DND-41 (cell line): ENCODE measurements around the gene VAPA.

Experiments
- ATAC-seq: fragments of 200-7000 bp; cut with Tn5 transposase; 3 replicates; pipeline ENCODE4 v1.9.1; 2021; ENCODE audit warnings: low read depth; ENCODE audit not compliant: insufficient read depth
- DNase-seq: peaks from one replicate; pipeline ENCODE4 v3.0.0-alpha.2; 2020
- H2AFZ ChIP-seq: 2 replicates; pipeline ENCODE4 v1.6.0; 2012; ENCODE audit warnings: low read depth, low read length
- H3K27ac ChIP-seq: 2 replicates; pipeline ENCODE4 v1.5.1; 2012; ENCODE audit warnings: low read length, inconsistent platforms
- H3K27me3 ChIP-seq: fragments of 200-600 bp; sonication (generic); 2 replicates; pipeline ENCODE4 v1.6.0; 2012; ENCODE audit warnings: low read length, mild to moderate bottlenecking, inconsistent platforms; ENCODE audit not compliant: insufficient read depth, poor library complexity
- H3K36me3 ChIP-seq: 2 replicates; pipeline ENCODE4 v1.5.1; 2012; ENCODE audit warnings: low read length, inconsistent platforms; ENCODE audit not compliant: insufficient read depth
- H3K4me1 ChIP-seq: 2 replicates; pipeline ENCODE4 v1.5.1; 2012; ENCODE audit warnings: mild to moderate bottlenecking, low read length; ENCODE audit not compliant: insufficient read depth
- H3K4me2 ChIP-seq: 2 replicates; pipeline ENCODE4 v1.6.0; 2012; ENCODE audit warnings: mild to moderate bottlenecking, moderate library complexity, low read length, inconsistent platforms; ENCODE audit not compliant: insufficient read depth
- H3K4me3 ChIP-seq, 2 experiments: fragments of 200-600 bp in 1 of 2; shearing (Covaris generic) in 1 of 2; 2 replicates each; pipeline ENCODE4 v1.5.1; 2012 to 2016; ENCODE audit warnings: inconsistent platforms in 2 of 2, low read length in 2 of 2, mild to moderate bottlenecking in 2 of 2, low read depth in 1 of 2, moderate library complexity in 1 of 2
- H3K79me2 ChIP-seq: 2 replicates; pipeline ENCODE4 v1.6.0; 2012; ENCODE audit warnings: low read length, inconsistent platforms; ENCODE audit not compliant: insufficient read depth
- H3K9ac ChIP-seq: 2 replicates; pipeline ENCODE4 v1.6.0; 2012; ENCODE audit warnings: low read depth, mild to moderate bottlenecking, inconsistent platforms, low read length, moderate library complexity
- H3K9me3 ChIP-seq: 2 replicates; pipeline ENCODE4 v1.5.1; 2012; ENCODE audit warnings: low read length, moderate library complexity, mild to moderate bottlenecking, inconsistent platforms; ENCODE audit not compliant: insufficient read depth, severe bottlenecking
- H4K20me1 ChIP-seq: 2 replicates; pipeline ENCODE4 v1.6.0; 2012; ENCODE audit warnings: low read length; ENCODE audit not compliant: insufficient read depth
- EZH2 ChIP-seq: IDR thresholded peaks from 3 replicates; pipeline ENCODE4 v1.6.1; 2012; ENCODE audit warnings: borderline replicate concordance, low read depth, mild to moderate bottlenecking, moderate library complexity, low read length, inconsistent platforms; ENCODE audit not compliant: severe bottlenecking
- TF ChIP-seq, protein P1 (sequence below): IDR thresholded peaks from 2 replicates; pipeline ENCODE4 v1.5.1; 2012; ENCODE audit warnings: borderline replicate concordance, low read length, moderate library complexity, mild to moderate bottlenecking; ENCODE audit not compliant: poor library complexity, severe bottlenecking; ENCODE audit errors: extremely low read depth

VAPA gene

DNA sequence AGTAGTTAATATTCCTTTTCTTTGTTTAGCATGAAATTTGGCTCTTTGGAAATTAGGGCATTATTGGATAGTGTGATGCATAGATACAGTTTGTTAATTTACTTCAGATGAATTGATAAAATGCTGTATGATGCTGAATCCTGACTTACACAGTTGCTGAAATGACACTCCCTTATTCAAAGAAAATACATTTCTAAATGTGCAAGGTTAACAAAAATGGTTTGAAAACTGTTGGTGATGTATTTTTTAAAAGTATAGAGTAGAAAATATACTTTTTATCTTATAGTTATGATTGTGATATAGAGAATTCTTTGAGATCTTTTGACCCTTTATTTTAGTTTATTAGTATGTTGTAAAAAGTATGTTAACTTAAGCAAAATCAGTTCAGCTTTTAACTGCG is 27.8 kb downstream of the VAPA start:
- ATAC-seq (no peak), DNase-seq (no peak)
- Histone ChIP-seq H2AFZ (no peak overlapping the region), H3K27ac (no peak overlapping the region), H3K4me3 (no peak overlapping the region), H4K20me1 (peaks cover 20% of the 10 kb centered on the region), H3K9ac (no peak overlapping the region), H3K36me3 (peaks cover 91% of the 10 kb centered on the region), H3K4me2 (no peak overlapping the region), H3K4me1 (no peaks in the 10 kb centered on the region), H3K79me2 (peaks cover 73% of the 10 kb centered on the region), H3K9me3 (no peaks in the 10 kb centered on the region), H3K27me3 (no peaks in the 10 kb centered on the region)
- TF ChIP-seq EZH2 = no peak
- TF ChIP-seq, protein P1, sequence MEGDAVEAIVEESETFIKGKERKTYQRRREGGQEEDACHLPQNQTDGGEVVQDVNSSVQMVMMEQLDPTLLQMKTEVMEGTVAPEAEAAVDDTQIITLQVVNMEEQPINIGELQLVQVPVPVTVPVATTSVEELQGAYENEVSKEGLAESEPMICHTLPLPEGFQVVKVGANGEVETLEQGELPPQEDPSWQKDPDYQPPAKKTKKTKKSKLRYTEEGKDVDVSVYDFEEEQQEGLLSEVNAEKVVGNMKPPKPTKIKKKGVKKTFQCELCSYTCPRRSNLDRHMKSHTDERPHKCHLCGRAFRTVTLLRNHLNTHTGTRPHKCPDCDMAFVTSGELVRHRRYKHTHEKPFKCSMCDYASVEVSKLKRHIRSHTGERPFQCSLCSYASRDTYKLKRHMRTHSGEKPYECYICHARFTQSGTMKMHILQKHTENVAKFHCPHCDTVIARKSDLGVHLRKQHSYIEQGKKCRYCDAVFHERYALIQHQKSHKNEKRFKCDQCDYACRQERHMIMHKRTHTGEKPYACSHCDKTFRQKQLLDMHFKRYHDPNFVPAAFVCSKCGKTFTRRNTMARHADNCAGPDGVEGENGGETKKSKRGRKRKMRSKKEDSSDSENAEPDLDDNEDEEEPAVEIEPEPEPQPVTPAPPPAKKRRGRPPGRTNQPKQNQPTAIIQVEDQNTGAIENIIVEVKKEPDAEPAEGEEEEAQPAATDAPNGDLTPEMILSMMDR = no peak

DNA sequence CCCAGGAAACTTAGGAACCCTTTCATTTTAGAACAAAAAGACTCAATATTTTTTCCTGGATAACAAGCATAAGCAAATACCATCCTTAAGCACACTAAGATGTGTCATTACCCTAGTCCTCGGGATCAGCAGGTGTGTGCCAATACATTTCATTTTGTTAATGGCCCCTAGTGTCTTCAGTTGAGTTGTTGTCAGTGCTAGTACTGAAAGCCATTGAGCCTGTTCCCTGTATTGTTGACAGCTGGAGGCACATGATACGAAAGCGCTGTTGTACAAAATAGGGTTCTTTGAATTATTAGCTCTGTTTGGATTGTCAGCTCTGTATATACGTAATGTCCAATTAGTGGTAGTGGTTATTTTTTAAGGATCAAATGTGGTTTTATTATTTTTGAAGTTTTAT is 29.5 kb downstream of the VAPA start:
- no peak overlapping the region for H3K4me2 ChIP-seq
- H3K79me2 ChIP-seq = peaks cover 65% of the 10 kb centered on the region
- H3K27ac ChIP-seq = no peak overlapping the region
- H3K9ac ChIP-seq = no peak overlapping the region
- H3K4me3 ChIP-seq = no peak overlapping the region
- H4K20me1 ChIP-seq = peaks cover 18% of the 10 kb centered on the region
- H2AFZ ChIP-seq = no peak overlapping the region
- H3K4me1 ChIP-seq = no peaks in the 10 kb centered on the region
- H3K9me3 ChIP-seq = no peaks in the 10 kb centered on the region
- DNase-seq (no peak), ATAC-seq (no peak)
- no peaks in the 10 kb centered on the region for H3K27me3 ChIP-seq
- TF ChIP-seq, protein P1 = no peak
- no peak for TF ChIP-seq EZH2
- peaks cover 87% of the 10 kb centered on the region for H3K36me3 ChIP-seq

DNA sequence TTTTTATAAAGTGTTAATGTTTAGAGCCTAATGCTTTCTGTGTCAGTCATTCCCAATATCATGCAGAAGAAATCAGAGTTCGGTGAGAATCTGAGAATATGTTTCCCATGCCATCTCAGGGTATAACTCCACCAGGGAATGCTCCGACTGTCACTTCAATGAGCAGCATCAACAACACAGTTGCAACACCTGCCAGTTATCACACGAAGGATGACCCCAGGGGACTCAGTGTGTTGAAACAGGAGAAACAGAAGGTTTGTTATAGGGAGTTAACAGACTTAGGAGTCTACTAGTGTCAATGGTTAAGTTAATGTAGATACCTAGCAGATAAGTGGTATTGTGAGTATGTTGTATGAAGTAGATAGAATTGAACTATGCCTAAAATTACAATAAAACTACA is 31.0 kb downstream of the VAPA start:
- no peak for DNase-seq
- Histone ChIP-seq H3K79me2 (peaks cover 61% of the 10 kb centered on the region), H3K36me3 (peaks cover 85% of the 10 kb centered on the region)

More for the DNA sequence above, 31.0 kb downstream of the VAPA start:
- no peak for TF ChIP-seq EZH2
- TF ChIP-seq, protein P1 = no peak
- Histone ChIP-seq H3K9me3 (no peaks in the 10 kb centered on the region), H3K27me3 (no peaks in the 10 kb centered on the region), H3K4me2 (no peak overlapping the region), H2AFZ (no peak overlapping the region), H3K4me3 (no peak overlapping the region), H3K27ac (no peak overlapping the region), H3K9ac (no peak overlapping the region), H3K4me1 (no peaks in the 10 kb centered on the region), H4K20me1 (peaks cover 14% of the 10 kb centered on the region)
- ATAC-seq = no peak
